PC-9 (cell line): Measurements from ENCODE around the gene GDPD4. TPM values are rescaled to one million over a fixed set of nuclear protein-coding genes. Genes with fewer than 3 reads are reported as not detected.

ENCODE experiments used
- BruUV-seq: library from RNA; stranded (reverse); fragments of 400-500 nt; replicated peaks from 2 replicates; lab custom pipeline; 2021; lab: Mats Ljungman, UMichigan
- CTCF ChIA-PET: fragments of 300-600 bp; sonication (Branson Sonifier 250); formaldehyde crosslinking; loops from one replicate; lab custom pipeline; 2022; ENCODE audit warnings: antibody characterized with exemption; lab: Charles Lee
- POLR2A ChIA-PET: fragments of 300-600 bp; sonication (Branson Sonifier 250); formaldehyde crosslinking; loops from one replicate; lab custom pipeline; 2022; ENCODE audit warnings: antibody characterized with exemption; ENCODE audit not compliant: unreplicated experiment; lab: Charles Lee
- DNase-seq, 2 experiments: peaks; one replicate each; pipeline versions ENCODE4 v3.0.0 to v3.0.0-alpha.2; 2015 to 2022; ENCODE audit warnings: mixed read lengths in 1 of 2
- H2AFZ ChIP-seq: fragments of 200-600 bp; sonication (generic); 2 replicates; pipeline ENCODE4 v1.8.1; 2017; ENCODE audit warnings: antibody characterized with exemption
- H3F3A ChIP-seq: fragments of 200-600 bp; sonication (generic); 2 replicates; pipeline ENCODE4 v1.8.1; 2017; ENCODE audit warnings: antibody characterized with exemption, mild to moderate bottlenecking, low read depth; ENCODE audit not compliant: insufficient read depth
- H3K27ac ChIP-seq: fragments of 200-600 bp; sonication (generic); 2 replicates; pipeline ENCODE4 v1.6.1; 2016; ENCODE audit warnings: mixed run types
- H3K27me3 ChIP-seq: fragments of 200-600 bp; sonication (generic); 2 replicates; pipeline ENCODE4 v1.6.1; 2016; ENCODE audit warnings: low read depth, mixed run types; ENCODE audit not compliant: insufficient read depth
- H3K36me3 ChIP-seq: fragments of 200-600 bp; sonication (generic); 2 replicates; pipeline ENCODE4 v1.6.1; 2016; ENCODE audit warnings: low read depth, mixed run types
- H3K4me1 ChIP-seq: fragments of 200-600 bp; sonication (generic); replicated peaks from 2 replicates; pipeline ENCODE4 v1.6.1; 2016; ENCODE audit warnings: mixed run types; ENCODE audit not compliant: insufficient read depth
- H3K4me2 ChIP-seq: fragments of 200-600 bp; sonication (generic); 2 replicates; pipeline ENCODE4 v1.6.1; 2017; ENCODE audit warnings: mixed run types
- H3K4me3 ChIP-seq: fragments of 200-600 bp; sonication (generic); 2 replicates; pipeline ENCODE4 v1.6.1; 2016; ENCODE audit warnings: mixed run types
- H3K79me2 ChIP-seq: fragments of 200-600 bp; sonication (generic); 2 replicates; pipeline ENCODE4 v1.6.1; 2017; ENCODE audit warnings: low read depth, mixed run types
- H3K9me2 ChIP-seq: fragments of 200-600 bp; sonication (generic); 2 replicates; pipeline ENCODE4 v1.8.1; 2017; ENCODE audit warnings: mild to moderate bottlenecking; ENCODE audit not compliant: insufficient read depth
- H3K9me3 ChIP-seq: fragments of 200-600 bp; sonication (generic); 2 replicates; pipeline ENCODE4 v1.8.1; 2016; ENCODE audit warnings: low read depth; ENCODE audit not compliant: insufficient read depth
- H4K20me1 ChIP-seq: fragments of 200-600 bp; sonication (generic); 2 replicates; pipeline ENCODE4 v1.8.1; 2017; ENCODE audit not compliant: insufficient read depth
- EZH2 ChIP-seq: fragments of 200-600 bp; sonication (generic); IDR thresholded peaks from 2 replicates; pipeline ENCODE4 v1.8.0; 2017; ENCODE audit warnings: antibody characterized with exemption, low read depth
- intact Hi-C: fragments of 100-400 bp; cut with micrococcal nuclease; formaldehyde crosslinking; loops from one replicate; pipeline ENCODE4 v1.10.0; 2022; ENCODE audit not compliant: unreplicated experiment
- total RNA-seq: library from RNA; stranded (reverse); gene quantifications from 2 replicates; pipeline ENCODE4 v1.2.3, GENCODE V29; 2021
- TF ChIP-seq, protein P1 (sequence below): fragments of 200-600 bp; sonication (generic); conservative IDR thresholded peaks from 2 replicates; pipeline ENCODE4 v1.6.1; 2017; ENCODE audit warnings: mixed run types, antibody characterized with exemption, mild to moderate bottlenecking, moderate library complexity

The GDPD4 gene
- total RNA-seq, 1 experiment from 2014 or later = not detected

DNA sequence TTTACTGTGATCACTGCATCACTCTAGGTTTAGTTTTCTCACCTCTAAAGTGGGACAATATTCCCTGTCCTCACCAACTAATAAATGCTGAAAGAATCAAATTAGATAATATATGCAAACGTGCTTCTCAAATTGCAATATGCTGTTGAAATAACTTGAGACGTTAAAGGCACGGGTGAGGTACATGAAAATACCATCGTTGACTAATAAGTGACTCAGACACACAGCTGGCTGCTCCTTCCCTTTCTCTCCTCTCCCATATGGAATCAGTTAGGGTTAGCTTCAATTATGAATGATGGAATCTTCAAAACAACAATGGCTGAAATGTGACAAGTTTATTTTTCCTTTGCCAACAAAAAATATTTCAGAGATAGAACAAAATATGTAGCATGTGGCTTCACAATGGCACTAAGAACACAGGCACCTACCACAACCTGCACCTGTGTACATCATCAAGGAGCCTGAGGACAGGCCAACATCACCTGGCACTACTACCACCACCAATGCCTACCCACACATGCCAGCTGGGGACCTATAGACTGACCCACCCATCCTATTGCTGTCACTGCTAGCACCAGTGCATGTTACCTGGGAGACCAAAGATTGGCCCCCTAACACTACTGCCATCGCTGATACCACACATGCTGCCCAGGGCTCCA lies 13.7 kb downstream of the GDPD4 start:
- H3K4me3 ChIP-seq = no peak overlapping the region
- H4K20me1 ChIP-seq = no peaks in the 10 kb centered on the region
- BruUV-seq = no TSS peak
- intact Hi-C loops = no loop called here
- DNase-seq = peak; percentile 12 to 58
- H3K9me3 ChIP-seq = no peaks in the 10 kb centered on the region
- no peaks in the 10 kb centered on the region for H3K36me3 ChIP-seq
- ChIA-PET CTCF (interaction anchor here (0.6 kb wide), 1 partner anchor 300 kb away, joined by 6 read pairs; no protein-coding TSS in a partner anchor), POLR2A (no interaction called here)
- H3K79me2 ChIP-seq = no peaks in the 10 kb centered on the region
- no peak overlapping the region for H3K27ac ChIP-seq
- H3K4me2 ChIP-seq = 0 out of 2 replicates have a peak overlapping the region, but pooled peaks have one; percentile 5
- no peak overlapping the region for H2AFZ ChIP-seq
- no peaks in the 10 kb centered on the region for H3F3A ChIP-seq
- TF ChIP-seq, protein P1, sequence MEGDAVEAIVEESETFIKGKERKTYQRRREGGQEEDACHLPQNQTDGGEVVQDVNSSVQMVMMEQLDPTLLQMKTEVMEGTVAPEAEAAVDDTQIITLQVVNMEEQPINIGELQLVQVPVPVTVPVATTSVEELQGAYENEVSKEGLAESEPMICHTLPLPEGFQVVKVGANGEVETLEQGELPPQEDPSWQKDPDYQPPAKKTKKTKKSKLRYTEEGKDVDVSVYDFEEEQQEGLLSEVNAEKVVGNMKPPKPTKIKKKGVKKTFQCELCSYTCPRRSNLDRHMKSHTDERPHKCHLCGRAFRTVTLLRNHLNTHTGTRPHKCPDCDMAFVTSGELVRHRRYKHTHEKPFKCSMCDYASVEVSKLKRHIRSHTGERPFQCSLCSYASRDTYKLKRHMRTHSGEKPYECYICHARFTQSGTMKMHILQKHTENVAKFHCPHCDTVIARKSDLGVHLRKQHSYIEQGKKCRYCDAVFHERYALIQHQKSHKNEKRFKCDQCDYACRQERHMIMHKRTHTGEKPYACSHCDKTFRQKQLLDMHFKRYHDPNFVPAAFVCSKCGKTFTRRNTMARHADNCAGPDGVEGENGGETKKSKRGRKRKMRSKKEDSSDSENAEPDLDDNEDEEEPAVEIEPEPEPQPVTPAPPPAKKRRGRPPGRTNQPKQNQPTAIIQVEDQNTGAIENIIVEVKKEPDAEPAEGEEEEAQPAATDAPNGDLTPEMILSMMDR = no peak
- no peak for TF ChIP-seq EZH2
- H3K9me2 ChIP-seq = no peaks in the 10 kb centered on the region
- peaks cover 8% of the 10 kb centered on the region; the same call in 1 of the 2 replicates for H3K4me1 ChIP-seq
- H3K27me3 ChIP-seq = no peaks in the 10 kb centered on the region

GRCh38 chr11:77287136-77287535 lies 14.3 kb downstream of the GDPD4 start:
- Histone ChIP-seq H3K27ac (no peak overlapping the region), H3K27me3 (no peaks in the 10 kb centered on the region), H4K20me1 (no peaks in the 10 kb centered on the region), H3K4me1 (peaks cover 8% of the 10 kb centered on the region; the same call in 1 of the 2 replicates), H2AFZ (no peak overlapping the region), H3F3A (no peaks in the 10 kb centered on the region), H3K36me3 (no peaks in the 10 kb centered on the region), H3K9me3 (no peaks in the 10 kb centered on the region), H3K4me3 (no peak overlapping the region), H3K4me2 (0 out of 2 replicates have a peak overlapping the region, but pooled peaks have one; percentile 5), H3K9me2 (no peaks in the 10 kb centered on the region), H3K79me2 (no peaks in the 10 kb centered on the region)
- ChIA-PET CTCF (interaction anchor here (0.6 kb wide), 1 partner anchor 301 kb away, joined by 6 read pairs; no protein-coding TSS in a partner anchor), POLR2A (no interaction called here)
- no peak for TF ChIP-seq EZH2
- TF ChIP-seq, protein P1 = no peak
- no peak for DNase-seq
- intact Hi-C loops = no loop called here
- BruUV-seq = no TSS peak

DNA sequence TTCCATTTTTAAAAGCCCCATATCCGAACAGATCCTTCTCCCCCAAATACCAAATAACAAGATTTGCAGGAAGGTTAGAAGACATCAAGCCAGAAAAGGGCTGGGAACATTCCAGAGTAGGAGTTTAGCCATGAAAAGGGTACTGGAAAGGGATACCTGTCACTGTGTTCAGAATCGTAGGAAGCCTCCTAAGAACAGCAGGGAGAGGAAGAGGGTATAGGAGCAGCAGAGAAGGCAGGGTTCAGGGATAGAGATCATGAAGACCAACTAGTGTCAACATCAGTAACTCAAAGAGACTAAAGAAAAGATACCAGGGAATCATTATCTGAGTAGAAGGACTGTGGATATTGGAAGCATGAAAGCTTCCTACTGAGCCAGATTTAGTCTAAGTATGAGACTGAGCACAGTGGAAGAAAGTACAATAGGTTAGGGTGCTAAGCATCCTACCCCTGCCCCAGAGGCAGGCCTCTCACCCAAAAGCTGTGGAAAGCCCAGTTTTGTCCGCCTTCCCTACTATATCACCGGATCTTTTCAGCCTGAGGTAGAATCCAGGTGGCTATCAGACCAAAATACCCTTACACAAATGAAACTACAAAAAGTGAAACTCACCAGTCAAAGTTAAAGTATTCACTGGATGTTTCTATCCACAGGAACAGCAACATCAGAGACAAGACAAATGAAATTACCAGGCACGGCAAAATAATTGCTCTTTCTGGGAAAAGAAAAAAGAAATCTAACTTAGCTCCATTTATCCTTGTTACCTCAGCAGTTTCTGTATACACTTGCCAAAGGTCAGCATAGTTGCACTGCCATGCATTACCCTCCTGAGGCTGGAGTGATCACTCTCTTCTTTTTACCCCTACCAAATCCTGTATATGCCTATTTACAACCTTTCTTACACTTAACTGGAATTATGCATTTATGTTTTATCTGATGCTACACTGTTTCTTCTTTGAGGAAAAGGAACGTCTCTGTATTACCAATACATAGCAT lies 16.7 kb downstream of the GDPD4 start:
- Histone ChIP-seq H3K27me3 (no peaks in the 10 kb centered on the region), H3K4me2 (no peak overlapping the region), H3K79me2 (no peaks in the 10 kb centered on the region), H3K4me1 (peaks cover 8% of the 10 kb centered on the region; the same call in 1 of the 2 replicates), H3K9me2 (no peaks in the 10 kb centered on the region), H3F3A (no peaks in the 10 kb centered on the region), H3K36me3 (no peaks in the 10 kb centered on the region), H2AFZ (peak overlapping the region; percentile 61; the same call in 1 of the 2 replicates), H3K27ac (no peak overlapping the region), H3K4me3 (no peak overlapping the region), H4K20me1 (no peaks in the 10 kb centered on the region), H3K9me3 (peaks cover 12% of the 10 kb centered on the region; the same call in 1 of the 2 replicates)
- DNase-seq = no peak
- POLR2A ChIA-PET = no interaction called here
- TF ChIP-seq, protein P1 = no peak
- no peak for TF ChIP-seq EZH2
- no TSS peak for BruUV-seq
- intact Hi-C loops = no loop called here
- CTCF ChIA-PET = no interaction called here
